Stimulated activated CD8-positive, alpha-beta memory T cell treated with anti-CD3 and anti-CD28 coated beads, Interleukin-7, amount 100 ng/mL, for 1 hour (primary cell): Measurements from ENCODE around the gene SH3D19.

Experiments
- DNase-seq, 2 donors: peaks; one replicate each; pipeline ENCODE4 v3.0.0-alpha.2; 2020; ENCODE audit warnings: low read depth in 2 of 2

SH3D19 gene, protein sequence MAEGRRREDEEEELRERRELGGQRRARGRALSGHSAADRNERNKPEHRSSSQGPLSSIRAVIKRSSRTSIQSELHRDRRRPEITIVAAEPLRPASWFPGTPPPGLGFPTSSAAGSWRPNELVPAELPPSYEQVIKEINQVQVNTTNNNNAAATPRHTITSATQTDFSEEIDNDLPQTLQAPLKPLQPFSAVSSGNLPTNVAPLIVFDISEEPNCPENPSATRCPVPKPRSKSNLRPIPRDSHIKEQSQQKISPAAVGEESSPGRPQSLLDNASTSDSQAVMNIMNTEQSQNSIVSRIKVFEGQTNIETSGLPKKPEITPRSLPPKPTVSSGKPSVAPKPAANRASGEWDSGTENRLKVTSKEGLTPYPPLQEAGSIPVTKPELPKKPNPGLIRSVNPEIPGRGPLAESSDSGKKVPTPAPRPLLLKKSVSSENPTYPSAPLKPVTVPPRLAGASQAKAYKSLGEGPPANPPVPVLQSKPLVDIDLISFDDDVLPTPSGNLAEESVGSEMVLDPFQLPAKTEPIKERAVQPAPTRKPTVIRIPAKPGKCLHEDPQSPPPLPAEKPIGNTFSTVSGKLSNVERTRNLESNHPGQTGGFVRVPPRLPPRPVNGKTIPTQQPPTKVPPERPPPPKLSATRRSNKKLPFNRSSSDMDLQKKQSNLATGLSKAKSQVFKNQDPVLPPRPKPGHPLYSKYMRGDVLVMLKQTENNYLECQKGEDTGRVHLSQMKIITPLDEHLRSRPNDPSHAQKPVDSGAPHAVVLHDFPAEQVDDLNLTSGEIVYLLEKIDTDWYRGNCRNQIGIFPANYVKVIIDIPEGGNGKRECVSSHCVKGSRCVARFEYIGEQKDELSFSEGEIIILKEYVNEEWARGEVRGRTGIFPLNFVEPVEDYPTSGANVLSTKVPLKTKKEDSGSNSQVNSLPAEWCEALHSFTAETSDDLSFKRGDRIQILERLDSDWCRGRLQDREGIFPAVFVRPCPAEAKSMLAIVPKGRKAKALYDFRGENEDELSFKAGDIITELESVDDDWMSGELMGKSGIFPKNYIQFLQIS

DNA sequence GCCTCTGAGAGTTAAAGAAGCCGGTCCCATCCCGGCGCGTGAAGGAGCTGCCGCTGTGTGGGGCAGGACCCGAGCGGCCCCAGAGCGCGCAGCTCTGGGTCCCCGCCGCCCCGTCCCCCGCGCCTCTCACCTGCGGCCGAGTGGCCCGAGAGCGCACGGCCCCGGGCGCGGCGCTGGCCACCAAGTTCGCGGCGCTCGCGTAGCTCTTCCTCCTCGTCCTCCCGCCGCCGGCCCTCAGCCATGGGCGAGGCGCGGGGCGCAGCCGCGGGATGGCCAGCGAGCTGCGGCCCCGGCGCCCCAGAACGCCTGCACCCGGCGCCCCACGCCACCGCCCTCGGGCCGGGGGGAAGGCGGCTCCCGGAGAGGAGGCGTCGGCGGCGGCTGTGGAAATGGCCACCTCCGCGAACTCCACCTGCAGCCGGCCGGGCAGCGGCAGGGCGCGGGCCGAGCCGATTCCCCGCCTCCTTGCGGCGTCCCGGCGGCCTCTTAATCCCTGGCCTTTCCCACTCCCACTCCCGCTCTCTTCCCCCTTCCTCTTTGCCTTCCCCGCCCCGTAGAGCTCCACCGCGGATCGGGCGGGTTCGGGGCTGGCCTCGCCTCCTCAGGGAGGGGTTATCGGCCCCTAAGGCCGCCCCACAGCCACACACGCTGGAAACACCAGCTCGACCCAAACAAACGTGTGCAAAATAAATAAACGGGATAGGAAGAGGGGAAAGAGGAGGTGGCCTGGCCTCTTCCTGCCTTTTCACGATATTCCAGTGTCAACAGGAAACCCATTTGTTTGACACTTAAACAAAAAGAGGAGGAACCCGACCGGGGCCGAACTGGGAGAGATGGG, at the start of gene SH3D19:
TSS of gene SH3D19 (minus strand) at position 495 of the 838 bp plus-strand sequence. CDS start at position 242, 253 bp downstream.
- no peak for DNase-seq

DNA sequence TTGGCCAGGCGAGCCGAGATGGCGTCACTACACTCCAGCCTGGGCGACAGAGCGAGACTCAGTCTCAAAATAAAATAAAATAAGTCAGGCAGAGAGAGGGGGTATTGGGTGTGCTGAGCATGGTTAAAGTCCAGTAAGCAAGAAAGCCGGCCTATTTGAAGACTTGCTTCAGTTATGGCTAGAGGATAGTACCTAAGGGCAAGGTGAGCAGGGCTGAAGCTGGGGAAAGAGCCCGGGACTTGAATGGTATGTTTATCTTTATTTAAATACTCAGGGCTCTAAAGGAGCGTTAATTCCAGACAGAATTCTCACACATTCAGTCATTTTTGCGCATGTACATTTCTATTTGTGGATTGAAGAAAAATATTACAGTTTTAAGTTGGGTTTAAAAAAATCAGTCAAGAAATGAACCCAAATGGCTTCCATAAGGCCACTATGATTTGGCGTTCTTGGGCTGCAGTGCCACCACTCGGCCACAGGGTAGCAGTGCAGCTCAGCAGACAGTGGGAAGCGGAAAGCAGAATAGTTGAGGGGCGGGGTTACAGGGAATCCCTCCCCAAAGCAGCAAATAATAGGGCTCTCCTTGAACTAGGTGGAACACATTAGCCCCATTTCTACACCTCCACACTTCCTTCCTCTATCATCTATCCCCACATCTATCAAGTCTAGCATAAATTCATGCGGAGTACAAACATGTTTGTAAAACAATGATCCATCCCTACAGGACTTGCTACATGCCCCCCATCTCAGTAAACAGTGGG, 37.2 kb upstream of the SH3D19 start:
- DNase-seq: peak; percentile 30 to 52

- DNase-seq: no peak
Measured at GRCh38 chr4:151361966-151362365, 36.6 kb upstream of the SH3D19 start.

DNA sequence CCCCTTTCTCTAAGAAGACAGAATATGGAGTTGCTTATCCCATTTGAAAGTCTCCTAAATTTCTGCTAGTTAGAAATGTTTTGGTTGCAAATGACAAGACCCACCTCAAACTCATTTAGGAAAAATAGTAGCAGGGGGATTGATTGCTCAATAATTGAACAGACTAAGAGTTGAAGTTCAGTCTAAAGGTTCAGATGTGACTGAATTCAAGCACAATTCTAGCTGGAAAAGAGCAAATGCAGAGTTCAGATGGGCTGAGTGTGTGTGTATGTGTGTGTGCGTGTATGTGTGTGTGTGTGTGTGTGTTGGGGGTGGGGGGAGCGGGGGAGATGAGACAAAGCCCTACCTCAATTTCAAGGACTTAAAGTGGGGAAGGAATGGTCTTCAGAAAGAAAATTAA, 35.7 kb upstream of the SH3D19 start:
- no peak for DNase-seq

- DNase-seq: no peak
Measured at GRCh38 chr4:151359576-151359975, 34.2 kb upstream of the SH3D19 start.

GRCh38 chr4:151358266-151358665, 32.9 kb upstream of the SH3D19 start:
- DNase-seq: no peak

GRCh38 chr4:151356510-151356909, 31.1 kb upstream of the SH3D19 start:
- no peak for DNase-seq

GRCh38 chr4:151355155-151355554, 29.8 kb upstream of the SH3D19 start:
- DNase-seq: no peak

- DNase-seq: no peak
Measured at GRCh38 chr4:151347490-151348235, 22.3 kb upstream of the SH3D19 start.

DNA sequence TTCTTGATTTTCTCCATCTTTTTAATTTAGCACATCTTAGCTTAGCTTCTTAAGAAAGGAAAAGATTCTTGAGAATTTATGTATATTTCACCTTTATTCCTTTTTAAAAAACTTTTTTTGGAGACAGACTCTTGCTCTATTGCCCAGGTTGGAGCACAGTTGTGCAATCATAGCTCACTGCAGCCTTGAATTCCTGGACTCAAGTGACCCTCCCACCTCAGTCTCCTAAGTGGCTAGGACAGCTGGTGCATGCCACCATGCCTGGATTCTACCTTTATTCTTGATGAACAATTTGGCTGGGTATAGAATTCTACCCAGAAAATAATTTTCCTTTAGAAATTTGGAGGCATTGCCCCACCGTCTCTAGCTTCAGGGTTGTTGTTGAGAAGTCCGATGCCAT, 19.5 kb upstream of the SH3D19 start:
- DNase-seq: no peak

- DNase-seq: no peak
Measured at GRCh38 chr4:151340751-151341385, 15.5 kb upstream of the SH3D19 start.

- no peak for DNase-seq
Measured at GRCh38 chr4:151339467-151339866, 14.1 kb upstream of the SH3D19 start.

GRCh38 chr4:151331276-151332042, 6.1 kb upstream of the SH3D19 start:
- no peak for DNase-seq

- no peak for DNase-seq
Measured at GRCh38 chr4:151329217-151330007, 4.0 kb upstream of the SH3D19 start.

DNA sequence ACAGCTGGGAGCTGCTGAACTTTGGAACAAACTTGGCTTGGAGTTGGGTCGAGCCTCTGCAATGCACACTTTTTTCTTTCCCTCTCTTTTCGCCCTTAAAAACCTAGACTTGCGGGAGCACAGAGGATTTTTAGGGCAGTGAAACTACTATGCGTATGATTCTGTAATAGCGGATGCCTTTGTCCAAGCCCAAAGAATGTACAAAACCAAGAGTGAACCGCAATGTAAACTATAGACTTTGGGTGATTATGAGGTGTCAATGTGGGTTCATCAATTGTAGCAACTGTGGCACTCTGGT, 493 bp upstream of the SH3D19 start:
- DNase-seq: no peak

DNA sequence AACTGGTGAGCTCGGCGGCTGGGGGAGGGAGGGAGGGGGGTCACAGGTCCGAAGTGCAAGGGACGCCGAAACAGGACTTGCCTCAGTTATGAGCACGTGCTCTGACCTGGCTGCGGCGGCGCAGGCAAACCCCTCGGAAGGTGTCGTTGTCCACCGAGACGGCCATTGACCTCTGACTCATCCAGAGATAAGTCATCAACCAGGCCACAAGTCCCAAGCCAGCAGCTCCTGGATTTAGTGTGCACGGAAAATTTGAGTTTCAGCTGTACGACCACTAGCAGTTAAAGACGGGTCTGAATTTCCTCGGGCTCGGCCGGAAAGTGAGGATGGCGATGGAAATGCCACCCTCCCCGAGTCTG, 674 bp downstream of the SH3D19 start:
- DNase-seq: no peak

DNA sequence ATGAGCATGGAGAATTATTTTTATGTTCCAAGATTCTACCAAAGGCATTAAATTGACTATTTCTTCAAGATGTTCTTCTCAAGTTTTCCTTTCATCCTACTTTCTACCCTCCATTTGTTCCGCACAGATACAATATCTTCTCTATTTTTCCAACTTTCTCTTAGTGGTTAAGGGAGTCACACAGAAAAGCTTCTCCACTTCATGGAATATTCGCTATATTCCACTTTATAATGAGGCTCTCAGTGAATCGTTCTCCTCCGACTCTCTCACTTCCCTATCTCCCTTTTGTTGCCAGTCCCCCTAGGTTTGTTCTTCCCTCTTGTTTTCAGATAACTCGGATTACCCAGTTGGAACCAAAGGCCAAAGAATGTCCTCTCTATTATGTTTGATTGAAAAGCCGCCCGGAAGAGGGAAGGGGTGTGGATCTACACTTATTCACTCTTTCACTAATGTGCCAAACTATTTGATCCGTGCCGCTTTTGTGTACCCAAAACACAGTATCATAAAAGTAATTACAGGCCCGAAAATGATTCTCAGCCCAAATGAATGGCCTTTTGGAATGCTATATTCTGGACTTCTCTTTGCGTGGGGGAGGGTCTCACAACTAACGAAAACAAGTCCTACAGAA, 1.2 kb downstream of the SH3D19 start:
- no peak for DNase-seq

DNA sequence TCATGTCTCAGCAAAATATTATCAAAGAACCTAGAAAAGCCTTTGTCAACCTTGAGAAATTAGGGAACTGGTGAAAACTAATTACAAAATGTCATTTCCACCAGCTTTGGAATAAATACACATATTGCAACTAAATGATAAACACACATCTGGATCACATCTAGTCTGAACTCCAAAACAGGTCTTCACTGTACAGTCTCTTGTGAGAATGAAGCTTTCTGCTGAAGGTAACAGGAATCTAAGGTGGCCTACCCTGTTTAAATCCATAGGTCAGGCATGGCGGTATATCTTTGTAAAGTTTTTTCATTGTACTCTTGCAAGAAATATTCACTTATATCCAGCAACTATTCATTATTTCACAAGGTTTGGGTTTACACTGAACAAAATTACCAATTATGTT, 1.7 kb downstream of the SH3D19 start:
- DNase-seq: no peak
